ENCODE data around the gene ASRGL1. TPM values are rescaled to one million over a fixed set of nuclear protein-coding genes. Genes with fewer than 3 reads are reported as not detected.
A peak's percentile ranks its signal among the peaks of the same experiment; 100 is the strongest.
"Not testable (repeated sequence)": the region's sequence is repeated elsewhere in the genome, so short reads cannot be mapped to it uniquely, and the experiment has no call there.

ASRGL1 gene
- total and polyA plus RNA-seq, 7 donors = 4.8 to 35.2 (median 22.0) TPM

DNA sequence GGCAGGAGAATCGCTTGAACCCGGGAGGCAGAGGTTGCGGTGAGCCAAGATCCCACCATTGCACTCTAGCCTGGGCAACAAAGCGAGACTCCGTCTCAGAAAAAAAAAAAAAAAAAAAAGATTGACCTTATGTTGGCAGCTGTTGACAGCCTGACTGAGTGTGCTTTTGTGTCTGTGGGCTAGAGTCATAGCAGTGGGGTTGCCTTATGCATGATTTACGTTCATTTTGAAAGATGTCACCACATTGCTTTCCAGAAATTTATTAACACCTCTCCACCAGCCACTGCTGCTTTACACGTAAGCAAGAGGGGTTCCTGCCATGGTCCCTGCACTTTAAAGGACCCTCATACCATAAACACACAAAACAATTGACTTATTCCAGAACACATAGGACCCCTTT lies 21.0 kb downstream of the ASRGL1 start:
- TF ChIP-seq CTCF (IDR thresholded peaks at IDR 0.05) (no peak), POLR2A (IDR thresholded peaks at IDR 0.05) (no peak), EP300 (IDR thresholded peaks at IDR 0.05) (no peak), POLR2AphosphoS5 (IDR thresholded peaks at IDR 0.05) (no peak)
- Histone ChIP-seq H3K27ac (no peak overlapping the region), H3K4me3 (no peak overlapping the region), H3K36me3 (no peaks in the 10 kb centered on the region), H3K27me3 (no peaks in the 10 kb centered on the region), H3K4me1 (no peaks in the 10 kb centered on the region), H3K9me3 (no peaks in the 10 kb centered on the region)
- WGBS, 2 donors = 96% methylated on average over 7 of the region's 7 CpGs
- DNase-seq = no peak
- intact Hi-C loops (cut with DNase I) = no loop called here

DNA sequence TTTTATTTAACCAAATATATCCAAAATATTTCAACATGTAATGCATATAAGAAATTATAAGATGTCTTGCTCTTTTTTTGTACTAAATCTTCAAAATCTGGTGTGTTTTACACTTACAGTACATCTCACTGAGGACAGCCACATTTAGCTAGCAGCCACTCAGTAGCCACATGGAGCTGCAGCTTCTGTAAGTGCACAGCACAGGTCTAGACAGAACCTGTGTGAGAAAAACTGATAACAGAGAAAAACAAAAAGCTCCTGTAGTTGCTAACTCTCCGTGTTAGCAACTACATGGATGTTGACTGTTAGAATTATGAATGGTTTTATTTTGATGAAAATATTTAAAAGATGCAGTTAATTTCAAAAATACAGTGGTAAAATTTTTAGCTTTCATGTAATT lies 22.2 kb downstream of the ASRGL1 start:
- Histone ChIP-seq H3K9me3 (no peaks in the 10 kb centered on the region), H3K4me3 (no peak overlapping the region), H3K36me3 (no peaks in the 10 kb centered on the region), H3K27ac (no peak overlapping the region), H3K4me1 (no peaks in the 10 kb centered on the region), H3K27me3 (no peaks in the 10 kb centered on the region)
- TF ChIP-seq EP300 (IDR thresholded peaks at IDR 0.05) = no peak
- no peak for TF ChIP-seq CTCF (IDR thresholded peaks at IDR 0.05)
- no peak for TF ChIP-seq POLR2A (IDR thresholded peaks at IDR 0.05)
- TF ChIP-seq POLR2AphosphoS5 (IDR thresholded peaks at IDR 0.05) = no peak
- no peak for DNase-seq
- 92 to 94% methylated on average over 1 of the region's 1 CpG for WGBS, 2 donors
- intact Hi-C loops (cut with DNase I) = no loop called here

DNA sequence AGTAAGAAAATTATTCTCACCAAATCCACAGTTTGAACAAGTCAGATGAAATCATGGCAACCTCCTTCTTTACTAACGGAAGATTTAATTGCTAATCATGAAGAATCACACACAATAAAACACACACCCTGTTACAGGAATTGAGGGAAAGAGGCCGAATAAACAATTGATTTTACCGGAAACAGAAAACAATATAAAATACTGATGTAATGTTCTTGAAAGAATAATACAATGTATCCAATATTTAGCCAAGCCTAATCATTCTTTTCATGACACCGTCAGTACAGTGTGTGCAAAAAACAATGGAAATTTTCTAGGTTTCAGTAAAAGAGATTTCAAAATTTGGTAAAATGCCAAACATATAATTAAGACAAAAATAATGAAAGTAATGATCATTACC lies 23.4 kb downstream of the ASRGL1 start:
- intact Hi-C loops (cut with DNase I) = no loop called here

GRCh38 chr11:62368861-62369477 lies 31.7 kb downstream of the ASRGL1 start:
- H3K27ac ChIP-seq; H3K36me3 ChIP-seq; H3K4me1 ChIP-seq; H3K9me3 ChIP-seq; H3K27me3 ChIP-seq; intact Hi-C loops (cut with DNase I); H3K4me3 ChIP-seq; DNase-seq: not testable (repeated sequence)
- 28 to 71% methylated on average over 7 of the region's 7 CpGs for WGBS, 2 donors

More for the DNA sequence above, 23.4 kb downstream of the ASRGL1 start:
- Histone ChIP-seq H3K27me3 (no peaks in the 10 kb centered on the region), H3K9me3 (no peaks in the 10 kb centered on the region), H3K4me3 (no peak overlapping the region), H3K27ac (no peak overlapping the region), H3K4me1 (no peaks in the 10 kb centered on the region), H3K36me3 (no peaks in the 10 kb centered on the region)
- no peak for DNase-seq
- TF ChIP-seq CTCF (IDR thresholded peaks at IDR 0.05) (no peak), POLR2AphosphoS5 (IDR thresholded peaks at IDR 0.05) (no peak), EP300 (IDR thresholded peaks at IDR 0.05) (no peak), POLR2A (IDR thresholded peaks at IDR 0.05) (no peak)
- WGBS, 2 donors = 31 to 68% methylated on average over 4 of the region's 4 CpGs

DNA sequence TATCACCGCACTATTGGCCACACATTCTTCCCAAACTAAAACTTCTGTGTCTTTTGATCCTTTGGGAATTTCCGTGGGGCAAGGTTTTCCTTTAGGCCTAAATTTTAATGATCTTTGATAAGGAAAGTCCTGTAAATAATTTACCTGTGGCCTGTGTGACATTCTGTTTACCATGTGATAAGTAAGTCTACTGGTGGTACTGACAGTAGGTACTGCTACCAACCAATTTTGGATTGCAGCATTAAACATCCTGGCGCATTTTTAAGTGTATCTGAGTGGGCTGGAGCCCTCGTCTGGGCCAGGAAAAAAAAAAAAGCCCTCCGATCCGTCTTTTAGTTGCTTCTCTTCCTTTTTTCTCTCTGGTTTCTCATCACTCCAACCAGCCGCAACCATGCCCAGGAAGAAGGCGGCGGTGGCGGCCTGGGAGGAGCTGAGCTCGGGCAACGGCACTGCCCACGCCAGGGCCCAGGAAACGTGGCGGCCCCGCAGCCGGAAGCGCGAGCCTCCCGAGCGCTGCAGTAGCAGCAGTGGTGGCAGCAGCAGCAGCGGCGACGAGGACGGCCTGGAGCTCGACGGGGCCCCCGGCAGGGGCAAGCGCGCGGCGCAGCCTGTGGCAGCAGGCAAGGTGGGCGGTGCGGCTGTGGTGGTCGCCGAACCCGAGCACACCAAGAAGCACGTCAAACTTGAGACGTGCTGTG lies 33.6 kb downstream of the ASRGL1 start:
- Histone ChIP-seq H3K36me3 (no peaks in the 10 kb centered on the region), H3K4me1 (no peaks in the 10 kb centered on the region), H3K27ac (peak overlapping the region in 1 of 4 donors; percentile 12), H3K27me3 (no peaks in the 10 kb centered on the region), H3K4me3 (peak overlapping the region in 3 of 4 donors; percentile 16 to 26 (median 17)), H3K9me3 (no peaks in the 10 kb centered on the region)
- DNase-seq = no peak
- WGBS, 2 donors = 12 to 57% methylated on average over 38 to 39 of the region's 39 CpGs
- TF ChIP-seq POLR2A (IDR thresholded peaks at IDR 0.05) (no peak), CTCF (IDR thresholded peaks at IDR 0.05) (no peak), POLR2AphosphoS5 (IDR thresholded peaks at IDR 0.05) (no peak), EP300 (IDR thresholded peaks at IDR 0.05) (no peak)
- intact Hi-C loops (cut with DNase I) = no loop called here
